Measurements from ENCODE around the gene ARFGEF3.
"Not testable (repeated sequence)": the region's sequence is repeated elsewhere in the genome, so short reads cannot be mapped to it uniquely, and the experiment has no call there.

The ARFGEF3 gene

DNA sequence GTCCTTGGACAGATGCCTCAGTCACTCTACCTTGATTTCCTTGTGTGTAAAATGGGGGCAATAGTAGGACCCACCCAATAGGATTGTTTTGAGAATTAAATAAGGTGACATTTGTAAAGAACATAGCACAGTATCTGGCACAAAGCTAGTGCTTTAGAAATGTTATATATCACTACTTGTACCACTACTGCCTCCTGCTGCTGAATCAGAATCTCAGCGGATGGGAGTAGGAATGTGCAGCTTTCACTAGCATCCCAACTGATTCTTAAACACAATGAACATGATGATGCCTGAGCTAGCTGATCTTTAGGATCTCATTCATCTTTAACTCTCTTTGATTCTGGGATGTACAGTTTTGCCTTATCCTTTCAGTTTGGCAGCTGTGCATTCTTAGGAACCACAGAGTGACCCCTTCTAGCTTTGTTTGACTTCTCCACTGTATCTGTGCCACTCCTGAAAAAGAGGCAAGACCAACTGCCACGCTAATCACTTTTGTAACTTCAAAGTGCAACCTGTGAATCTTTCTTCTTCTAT lies 49.4 kb downstream of the ARFGEF3 start:
- in situ Hi-C loops (cut with MboI; ENCODE audit: low pct_unique_long_range_greater_than_20kb, low sequenced_read_pairs, unreplicated experiment) = no loop called here
- TF ChIP-seq, protein P1, sequence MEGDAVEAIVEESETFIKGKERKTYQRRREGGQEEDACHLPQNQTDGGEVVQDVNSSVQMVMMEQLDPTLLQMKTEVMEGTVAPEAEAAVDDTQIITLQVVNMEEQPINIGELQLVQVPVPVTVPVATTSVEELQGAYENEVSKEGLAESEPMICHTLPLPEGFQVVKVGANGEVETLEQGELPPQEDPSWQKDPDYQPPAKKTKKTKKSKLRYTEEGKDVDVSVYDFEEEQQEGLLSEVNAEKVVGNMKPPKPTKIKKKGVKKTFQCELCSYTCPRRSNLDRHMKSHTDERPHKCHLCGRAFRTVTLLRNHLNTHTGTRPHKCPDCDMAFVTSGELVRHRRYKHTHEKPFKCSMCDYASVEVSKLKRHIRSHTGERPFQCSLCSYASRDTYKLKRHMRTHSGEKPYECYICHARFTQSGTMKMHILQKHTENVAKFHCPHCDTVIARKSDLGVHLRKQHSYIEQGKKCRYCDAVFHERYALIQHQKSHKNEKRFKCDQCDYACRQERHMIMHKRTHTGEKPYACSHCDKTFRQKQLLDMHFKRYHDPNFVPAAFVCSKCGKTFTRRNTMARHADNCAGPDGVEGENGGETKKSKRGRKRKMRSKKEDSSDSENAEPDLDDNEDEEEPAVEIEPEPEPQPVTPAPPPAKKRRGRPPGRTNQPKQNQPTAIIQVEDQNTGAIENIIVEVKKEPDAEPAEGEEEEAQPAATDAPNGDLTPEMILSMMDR (IDR thresholded peaks at IDR 0.05; ENCODE audit: extremely low read depth, insufficient read depth, missing control alignments) = no peak
- no peak for DNase-seq (ENCODE audit: low spot score)

DNA sequence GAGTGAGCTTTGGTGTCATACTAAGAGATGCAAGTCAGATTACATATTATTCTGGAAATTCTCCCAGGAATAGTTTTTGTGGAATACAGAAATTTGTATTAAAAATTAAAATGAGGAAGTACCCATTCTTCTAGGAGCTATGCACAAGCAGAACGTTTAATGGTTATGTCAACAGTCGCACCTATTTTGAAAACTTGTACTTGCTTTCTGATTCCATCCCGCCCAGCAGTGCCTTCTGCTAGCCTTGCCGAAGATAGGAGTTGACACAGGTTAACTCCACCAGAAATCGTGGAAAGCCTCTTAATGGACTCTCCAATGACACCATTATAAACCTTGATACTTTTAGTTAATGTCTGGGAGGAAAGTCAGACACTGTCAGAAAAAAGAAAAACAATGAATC lies 49.9 kb downstream of the ARFGEF3 start:
- in situ Hi-C loops (cut with MboI; ENCODE audit: low pct_unique_long_range_greater_than_20kb, low sequenced_read_pairs, unreplicated experiment) = no loop called here
- TF ChIP-seq, protein P1 (IDR thresholded peaks at IDR 0.05; ENCODE audit: extremely low read depth, insufficient read depth, missing control alignments) = no peak
- no peak for DNase-seq (ENCODE audit: low spot score)

DNA sequence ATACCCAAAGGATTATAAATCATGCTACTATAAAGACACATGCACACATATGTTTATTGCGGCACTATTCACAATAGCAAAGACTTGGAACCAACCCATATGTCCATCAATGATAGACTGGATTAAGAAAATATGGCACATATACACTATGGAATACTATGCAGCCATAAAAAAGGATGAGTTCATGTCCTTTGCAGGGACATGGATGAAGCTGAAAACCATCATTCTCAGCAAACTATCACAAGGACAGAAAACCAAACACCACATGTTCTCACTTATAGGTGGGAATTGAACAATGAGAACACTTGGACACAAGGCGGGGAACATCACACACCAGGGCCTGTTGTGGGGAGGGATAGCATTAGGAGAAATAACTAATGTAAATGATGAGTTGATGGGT lies 50.8 kb downstream of the ARFGEF3 start:
- DNase-seq (ENCODE audit: low spot score); in situ Hi-C loops (cut with MboI; ENCODE audit: low pct_unique_long_range_greater_than_20kb, low sequenced_read_pairs, unreplicated experiment): not testable (repeated sequence)

DNA sequence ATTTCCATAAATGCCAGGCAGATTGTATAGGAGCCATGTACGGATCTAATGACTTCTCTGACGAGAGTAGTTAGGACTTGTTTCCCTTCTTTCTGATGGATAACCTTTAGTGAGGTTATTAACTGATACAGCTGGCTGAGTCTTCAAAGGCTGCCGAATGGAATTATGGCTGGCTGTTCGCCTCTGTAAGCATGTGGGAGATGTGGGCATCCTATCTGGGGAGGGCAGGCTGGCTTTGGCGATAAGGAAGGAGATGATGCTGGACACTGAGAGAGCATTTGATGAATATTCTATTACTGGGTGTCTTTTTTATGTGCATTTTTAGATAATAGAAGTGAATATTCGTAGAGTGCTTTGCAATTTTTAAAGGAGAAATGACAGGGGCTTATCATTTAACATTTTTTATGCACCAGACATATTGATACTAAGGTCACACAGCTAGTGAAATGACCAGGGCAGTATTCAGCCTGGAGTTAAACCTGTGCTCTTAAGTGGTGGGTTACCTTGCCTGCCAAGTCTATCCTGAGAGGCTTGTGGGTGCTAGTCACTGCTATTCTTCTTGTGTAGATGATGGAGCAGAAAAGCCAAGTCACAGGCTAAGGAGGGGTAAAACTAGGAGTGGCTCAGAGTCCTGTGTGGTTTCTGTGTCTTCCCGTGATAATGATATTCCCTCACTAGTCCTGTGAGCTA lies 53.5 kb downstream of the ARFGEF3 start:
- TF ChIP-seq, protein P1 (IDR thresholded peaks at IDR 0.05; ENCODE audit: extremely low read depth, insufficient read depth, missing control alignments) = no peak
- DNase-seq (ENCODE audit: low spot score) = no peak
- in situ Hi-C loops (cut with MboI; ENCODE audit: low pct_unique_long_range_greater_than_20kb, low sequenced_read_pairs, unreplicated experiment) = no loop called here

DNA sequence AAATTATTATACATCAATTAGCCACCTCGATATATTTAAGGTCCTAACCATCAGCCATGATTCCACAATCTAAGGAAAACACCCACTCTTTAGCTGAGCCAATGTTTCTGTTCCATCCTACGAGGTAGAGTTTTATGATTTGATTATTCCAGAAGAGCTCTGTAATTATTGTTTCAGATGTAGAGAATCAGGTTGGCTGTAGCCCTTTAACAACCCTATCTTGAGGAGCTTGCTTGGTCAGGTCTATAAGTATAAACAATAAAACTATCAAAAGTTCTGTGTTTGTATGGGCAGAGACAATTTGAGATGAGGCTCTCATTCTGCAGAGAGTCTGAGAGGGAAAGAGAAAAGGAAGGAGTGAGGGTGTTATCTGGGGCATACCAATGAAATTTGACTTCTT lies 56.7 kb downstream of the ARFGEF3 start, which contains the start of gene PBOV1:
Gene PBOV1, minus strand, starts transcription at position 43 of the 400 bp plus-strand sequence. CDS start 96 bp downstream, outside the sequence.
- TF ChIP-seq, protein P1 (IDR thresholded peaks at IDR 0.05; ENCODE audit: extremely low read depth, insufficient read depth, missing control alignments) = no peak
- no peak for DNase-seq (ENCODE audit: low spot score)
- in situ Hi-C loops (cut with MboI; ENCODE audit: low pct_unique_long_range_greater_than_20kb, low sequenced_read_pairs, unreplicated experiment) = no loop called here

DNA sequence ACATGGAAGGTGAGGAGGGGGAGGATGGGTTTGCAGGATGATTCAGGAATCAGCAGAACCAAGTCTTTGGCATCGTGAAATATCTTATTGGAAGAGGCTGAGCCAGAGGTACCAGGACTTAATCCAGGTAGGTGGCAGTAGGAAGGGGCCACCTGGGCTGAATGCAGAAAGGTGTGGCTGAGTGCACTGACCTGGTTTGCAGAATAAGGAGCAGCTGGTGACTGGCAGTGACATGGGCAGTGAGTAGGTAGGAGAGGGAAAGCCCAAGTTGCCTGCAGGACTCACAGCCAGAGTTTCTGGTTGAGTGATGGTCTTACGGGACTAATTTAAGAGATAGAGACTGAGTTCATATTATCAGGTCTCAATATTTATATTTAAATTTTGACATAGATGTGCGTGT lies 57.7 kb downstream of the ARFGEF3 start:
- no peak for DNase-seq (ENCODE audit: low spot score)
- TF ChIP-seq, protein P1 (IDR thresholded peaks at IDR 0.05; ENCODE audit: extremely low read depth, insufficient read depth, missing control alignments) = no peak
- in situ Hi-C loops (cut with MboI; ENCODE audit: low pct_unique_long_range_greater_than_20kb, low sequenced_read_pairs, unreplicated experiment) = no loop called here

DNA sequence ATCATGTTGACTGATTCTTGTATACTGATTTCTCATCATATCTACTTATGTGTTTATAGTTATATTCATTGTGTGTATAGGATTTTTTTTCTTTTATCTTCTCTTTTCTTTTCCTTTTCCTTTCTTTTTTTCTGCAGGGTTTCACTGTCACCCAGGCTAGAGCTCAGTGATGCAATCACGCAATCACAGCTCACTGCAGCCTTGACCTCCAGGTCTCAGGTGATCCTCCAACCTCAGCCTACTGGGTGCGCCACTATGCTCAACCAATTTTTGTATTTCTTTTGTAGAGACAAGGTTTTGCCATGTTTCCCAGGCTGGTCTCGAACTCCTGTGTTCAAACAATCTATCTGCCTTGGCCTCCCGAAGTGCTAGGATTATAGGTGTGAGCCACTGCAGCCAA lies 58.2 kb downstream of the ARFGEF3 start:
- in situ Hi-C loops (cut with MboI; ENCODE audit: low pct_unique_long_range_greater_than_20kb, low sequenced_read_pairs, unreplicated experiment) = no loop called here
- TF ChIP-seq, protein P1 (IDR thresholded peaks at IDR 0.05; ENCODE audit: extremely low read depth, insufficient read depth, missing control alignments) = no peak
- no peak for DNase-seq (ENCODE audit: low spot score)

Measured in GM13977 (cell line).